Loucy (cell line): ENCODE data around the gene PDXK.

Experiments
- H2AFZ ChIP-seq: fragments of 200-600 bp; sonication (generic); 2 replicates; pipeline ENCODE4 v1.6.0; 2016; ENCODE audit warnings: antibody characterized with exemption, mild to moderate bottlenecking, low read length, moderate library complexity
- H3F3A ChIP-seq: fragments of 200-600 bp; 2 replicates; pipeline ENCODE4 v1.6.0; 2016; ENCODE audit warnings: antibody characterized with exemption, low read depth, mild to moderate bottlenecking
- H3K27me3 ChIP-seq: fragments of 200-600 bp; sonication (generic); 2 replicates; pipeline ENCODE4 v1.6.1; 2014; ENCODE audit warnings: low read length, mild to moderate bottlenecking; ENCODE audit not compliant: insufficient read depth, poor library complexity, severe bottlenecking
- H3K36me3 ChIP-seq: fragments of 200-600 bp; sonication (generic); 2 replicates; pipeline ENCODE4 v1.6.1; 2016; ENCODE audit warnings: low read length; ENCODE audit not compliant: insufficient read depth
- H3K4me1 ChIP-seq: fragments of 200-600 bp; sonication (generic); 2 replicates; pipeline ENCODE4 v1.5.1; 2014; ENCODE audit warnings: low read length, mild to moderate bottlenecking; ENCODE audit not compliant: insufficient read depth, poor library complexity, severe bottlenecking
- H3K4me2 ChIP-seq: fragments of 200-600 bp; sonication (generic); 2 replicates; pipeline ENCODE4 v1.6.0; 2014; ENCODE audit warnings: antibody characterized with exemption, low read length, low read depth, mild to moderate bottlenecking; ENCODE audit not compliant: poor library complexity, severe bottlenecking
- H3K4me3 ChIP-seq: fragments of 200-600 bp; sonication (generic); 2 replicates; pipeline ENCODE4 v1.5.1; 2014; ENCODE audit warnings: low read length, mild to moderate bottlenecking, mixed read lengths; ENCODE audit not compliant: poor library complexity, severe bottlenecking
- H3K79me2 ChIP-seq: fragments of 200-600 bp; sonication (generic); 2 replicates; pipeline ENCODE4 v1.6.1; 2014; ENCODE audit warnings: low read length; ENCODE audit not compliant: insufficient read depth
- H3K9ac ChIP-seq: fragments of 200-600 bp; sonication (generic); 2 replicates; pipeline ENCODE4 v1.6.0; 2014; ENCODE audit warnings: mild to moderate bottlenecking, low read depth, low read length, moderate library complexity; ENCODE audit not compliant: poor library complexity, severe bottlenecking
- H3K9me2 ChIP-seq: fragments of 200-600 bp; sonication (generic); replicated peaks from 2 replicates; pipeline ENCODE4 v1.6.1; 2016; ENCODE audit warnings: low read depth, low read length, mixed read lengths
- H3K9me3 ChIP-seq: fragments of 200-600 bp; sonication (generic); 2 replicates; pipeline ENCODE4 v1.6.1; 2014; ENCODE audit warnings: mild to moderate bottlenecking, antibody characterized with exemption, low read length, low read depth; ENCODE audit not compliant: insufficient read depth
- H4K20me1 ChIP-seq: fragments of 200-600 bp; sonication (generic); 2 replicates; pipeline ENCODE4 v1.6.0; 2014; ENCODE audit warnings: antibody characterized with exemption, low read length, mild to moderate bottlenecking; ENCODE audit not compliant: insufficient read depth, poor library complexity, severe bottlenecking
- EZH2phosphoT487 ChIP-seq: fragments of 200-600 bp; IDR thresholded peaks from 2 replicates; pipeline ENCODE4 v1.6.1; 2018; ENCODE audit warnings: antibody characterized with exemption, mild to moderate bottlenecking, moderate library complexity, borderline replicate concordance
- TF ChIP-seq, protein P1 (sequence below): fragments of 200-600 bp; sonication (generic); conservative IDR thresholded peaks from 2 replicates; pipeline ENCODE4 v1.5.1; 2014; ENCODE audit warnings: mild to moderate bottlenecking, antibody characterized with exemption, low read length

The PDXK gene

DNA sequence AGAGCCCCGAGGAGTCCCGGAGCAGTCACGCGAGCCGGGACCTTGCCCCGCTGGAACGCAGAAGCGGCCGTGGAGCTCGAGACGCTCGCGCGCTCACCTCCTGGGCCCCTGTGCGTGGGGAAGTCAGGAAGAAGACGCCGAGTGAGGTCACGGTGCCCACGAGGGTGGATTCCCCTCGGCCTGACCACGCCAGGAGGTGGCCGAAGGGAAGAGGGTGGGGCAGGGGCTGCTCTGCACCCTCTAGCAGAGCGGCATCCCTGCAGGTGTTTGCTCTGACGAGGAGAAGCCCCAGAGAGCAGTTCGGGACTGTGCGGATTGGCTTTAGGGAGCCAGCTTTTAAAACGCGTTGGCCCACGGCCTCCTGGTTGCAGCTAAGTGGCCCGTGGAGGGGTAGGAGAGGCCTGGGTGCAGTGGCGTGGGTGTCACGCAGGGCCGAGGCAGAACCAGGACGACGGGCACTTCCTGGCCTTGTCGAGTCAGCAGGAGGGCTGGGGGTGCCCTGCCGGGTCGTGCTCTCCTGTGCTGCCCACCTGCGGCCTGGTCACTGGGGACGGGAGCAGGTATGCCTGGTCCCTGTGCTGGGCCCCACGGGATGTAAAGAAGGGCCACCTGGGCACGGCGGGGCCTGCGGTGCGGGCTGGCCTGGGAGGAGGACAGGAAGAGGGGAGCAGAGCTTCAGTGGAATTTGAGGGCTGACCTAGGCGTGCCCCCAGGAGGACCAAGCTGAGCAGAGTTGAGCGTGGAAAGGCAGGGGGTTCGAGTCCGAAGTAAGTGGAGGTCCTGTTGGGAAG, 1.0 kb downstream of the PDXK start:
- Histone ChIP-seq H3K79me2 (peaks cover 48% of the 10 kb centered on the region), H2AFZ (peak overlapping the region; percentile 90; the same call in 1 of the 2 replicates), H3F3A (no peaks in the 10 kb centered on the region), H3K9ac (peak overlapping the region; percentile 81), H3K27me3 (no peaks in the 10 kb centered on the region), H3K36me3 (no peaks in the 10 kb centered on the region; the same call in 1 of the 2 replicates), H3K9me2 (no peaks in the 10 kb centered on the region), H4K20me1 (peaks cover 19% of the 10 kb centered on the region), H3K9me3 (no peaks in the 10 kb centered on the region), H3K4me3 (peak overlapping the region; percentile 75), H3K4me2 (peak overlapping the region; percentile 97), H3K4me1 (peaks cover 25% of the 10 kb centered on the region)
- TF ChIP-seq EZH2phosphoT487 = no peak
- TF ChIP-seq, protein P1, sequence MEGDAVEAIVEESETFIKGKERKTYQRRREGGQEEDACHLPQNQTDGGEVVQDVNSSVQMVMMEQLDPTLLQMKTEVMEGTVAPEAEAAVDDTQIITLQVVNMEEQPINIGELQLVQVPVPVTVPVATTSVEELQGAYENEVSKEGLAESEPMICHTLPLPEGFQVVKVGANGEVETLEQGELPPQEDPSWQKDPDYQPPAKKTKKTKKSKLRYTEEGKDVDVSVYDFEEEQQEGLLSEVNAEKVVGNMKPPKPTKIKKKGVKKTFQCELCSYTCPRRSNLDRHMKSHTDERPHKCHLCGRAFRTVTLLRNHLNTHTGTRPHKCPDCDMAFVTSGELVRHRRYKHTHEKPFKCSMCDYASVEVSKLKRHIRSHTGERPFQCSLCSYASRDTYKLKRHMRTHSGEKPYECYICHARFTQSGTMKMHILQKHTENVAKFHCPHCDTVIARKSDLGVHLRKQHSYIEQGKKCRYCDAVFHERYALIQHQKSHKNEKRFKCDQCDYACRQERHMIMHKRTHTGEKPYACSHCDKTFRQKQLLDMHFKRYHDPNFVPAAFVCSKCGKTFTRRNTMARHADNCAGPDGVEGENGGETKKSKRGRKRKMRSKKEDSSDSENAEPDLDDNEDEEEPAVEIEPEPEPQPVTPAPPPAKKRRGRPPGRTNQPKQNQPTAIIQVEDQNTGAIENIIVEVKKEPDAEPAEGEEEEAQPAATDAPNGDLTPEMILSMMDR = no peak

DNA sequence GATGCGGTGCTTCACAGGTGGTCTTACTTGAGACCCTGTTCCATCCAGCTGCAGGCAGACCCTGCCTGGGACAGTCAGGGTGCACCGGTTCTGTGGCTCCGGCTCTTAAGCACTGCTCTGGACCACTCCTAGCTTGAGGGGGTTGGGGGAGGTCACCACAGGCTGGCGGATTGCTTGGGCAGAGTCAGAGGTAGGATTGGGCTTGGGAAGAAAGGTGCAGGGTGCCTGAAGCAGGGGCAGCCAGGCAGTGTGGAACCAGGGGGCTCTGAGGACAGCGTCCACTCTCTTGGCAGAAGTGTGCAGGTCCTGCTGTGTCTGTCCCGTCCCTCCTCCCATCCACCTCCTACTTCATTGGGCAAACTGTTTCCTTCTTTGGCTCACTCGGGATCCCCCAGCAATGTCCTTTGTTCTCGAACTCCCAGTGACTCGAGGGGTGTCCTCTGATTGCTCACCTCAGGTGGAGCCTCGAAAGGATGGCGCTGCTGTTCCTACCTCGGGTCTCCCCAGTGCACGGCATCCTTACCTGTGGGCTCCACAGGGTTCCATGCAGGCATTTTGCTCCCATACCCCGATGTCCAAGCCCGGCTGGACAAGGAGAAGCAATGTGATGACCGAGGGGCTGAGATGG, 1.7 kb downstream of the PDXK start:
- H2AFZ ChIP-seq = no peak overlapping the region
- TF ChIP-seq EZH2phosphoT487 = no peak
- TF ChIP-seq, protein P1 = no peak
- peak overlapping the region; percentile 75 for H3K4me3 ChIP-seq
- peaks cover 19% of the 10 kb centered on the region for H4K20me1 ChIP-seq
- peaks cover 52% of the 10 kb centered on the region for H3K79me2 ChIP-seq
- H3K27me3 ChIP-seq = no peaks in the 10 kb centered on the region
- H3K9me2 ChIP-seq = no peaks in the 10 kb centered on the region
- no peaks in the 10 kb centered on the region for H3K9me3 ChIP-seq
- H3K4me1 ChIP-seq = peaks cover 27% of the 10 kb centered on the region
- H3K9ac ChIP-seq = peak overlapping the region; percentile 81
- H3K36me3 ChIP-seq = no peaks in the 10 kb centered on the region; the same call in 1 of the 2 replicates
- peak overlapping the region; percentile 97 for H3K4me2 ChIP-seq
- H3F3A ChIP-seq = 0 out of 2 replicates have a peak, but pooled peaks cover under 1% of the 10 kb centered on the region

DNA sequence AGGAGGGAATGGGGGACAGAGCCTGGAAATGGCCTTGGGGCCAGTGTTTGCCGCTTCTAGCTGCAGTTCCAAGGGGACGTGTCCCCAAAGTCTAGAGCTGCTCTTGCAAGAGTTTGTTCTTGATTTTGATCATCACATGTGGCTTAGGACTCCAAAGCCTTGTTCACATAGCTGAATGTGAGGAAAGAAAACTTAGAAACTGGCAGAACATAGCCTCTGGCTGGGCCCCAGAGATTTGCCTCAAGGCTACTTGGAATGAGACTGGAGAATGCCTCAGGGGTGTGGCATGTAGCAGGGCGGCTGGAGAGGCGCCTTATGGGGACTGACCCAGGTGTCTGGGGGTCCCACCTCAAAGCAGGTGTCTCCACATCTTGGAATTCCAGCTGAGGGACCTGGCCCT, 2.3 kb downstream of the PDXK start:
- H3K27me3 ChIP-seq = no peaks in the 10 kb centered on the region
- H3K4me2 ChIP-seq = peak overlapping the region; percentile 97
- H3K36me3 ChIP-seq = no peaks in the 10 kb centered on the region; the same call in 1 of the 2 replicates
- no peak overlapping the region for H2AFZ ChIP-seq
- peaks cover 31% of the 10 kb centered on the region for H3K4me1 ChIP-seq
- H3K79me2 ChIP-seq = peaks cover 53% of the 10 kb centered on the region
- no peaks in the 10 kb centered on the region for H3K9me2 ChIP-seq
- H3K9ac ChIP-seq = peak overlapping the region; percentile 81
- H3K9me3 ChIP-seq = no peaks in the 10 kb centered on the region
- peak overlapping the region; percentile 75 for H3K4me3 ChIP-seq
- TF ChIP-seq, protein P1 = no peak
- no peak for TF ChIP-seq EZH2phosphoT487
- H4K20me1 ChIP-seq = peaks cover 19% of the 10 kb centered on the region
- peaks cover 5% of the 10 kb centered on the region; the same call in 1 of the 2 replicates for H3F3A ChIP-seq
